Activated gamma-delta T cell (primary cell): ENCODE measurements around the gene PRG3.
"Not testable (repeated sequence)": the region's sequence is repeated elsewhere in the genome, so short reads cannot be mapped to it uniquely, and the experiment has no call there.

Source experiments
- DNase-seq: peaks from one replicate; lab custom pipeline; 2025; lab: John Stamatoyannopoulos, UW

Gene PRG3

GRCh38 chr11:57336856-57337255, 44.1 kb downstream of the PRG3 start:
- not testable (repeated sequence) for DNase-seq

GRCh38 chr11:57336111-57336666, 44.8 kb downstream of the PRG3 start:
- no peak for DNase-seq

- DNase-seq = peak; percentile 71
Measured at GRCh38 chr11:57335343-57336110, 45.4 kb downstream of the PRG3 start, which contains the start of gene SSRP1. Gene SSRP1 (minus strand): TSS chr11:57335892. CDS start chr11:57335121, 771 bp downstream.

GRCh38 chr11:57335023-57335342, 46.0 kb downstream of the PRG3 start:
- DNase-seq = no peak

- DNase-seq = no peak
Measured at GRCh38 chr11:57332694-57333440, 48.1 kb downstream of the PRG3 start.

GRCh38 chr11:57331720-57332119, 49.2 kb downstream of the PRG3 start:
- DNase-seq = no peak

- no peak for DNase-seq
Measured at GRCh38 chr11:57330029-57330428, 50.9 kb downstream of the PRG3 start.

- DNase-seq = no peak
Measured at GRCh38 chr11:57327721-57328120, 53.2 kb downstream of the PRG3 start.
